Sigmoid colon (tissue), 7 donors: ENCODE data around the gene SLX4IP. TPM values are rescaled to one million over a fixed set of nuclear protein-coding genes. Genes with fewer than 3 reads are reported as not detected.

ENCODE experiments used
- DNase-seq: peaks from one replicate; pipeline ENCODE4 v3.0.0-alpha.2; 2019
- H3K27ac ChIP-seq, 4 donors: fragments of 200-600 bp; sonication (generic); one replicate each; pipeline ENCODE4 v1.5.1; 2016 to 2019; ENCODE audit warnings: mild to moderate bottlenecking in 1 of 4
- H3K27me3 ChIP-seq, 3 donors: fragments of 200-600 bp; sonication (generic); one replicate each; pipeline ENCODE4 v1.5.1; 2019; ENCODE audit warnings: mild to moderate bottlenecking in 1 of 3
- H3K36me3 ChIP-seq, 4 donors: fragments of 200-600 bp; sonication (generic); one replicate each; pipeline ENCODE4 v1.5.1; 2016 to 2019
- H3K4me1 ChIP-seq, 4 donors: fragments of 200-600 bp; sonication (generic); one replicate each; pipeline ENCODE4 v1.5.1; 2017 to 2019
- H3K4me3 ChIP-seq, 4 donors: fragments of 200-600 bp; sonication (generic); one replicate each; pipeline ENCODE4 v1.5.1; 2017 to 2019; ENCODE audit warnings: mild to moderate bottlenecking in 2 of 4, moderate library complexity in 1 of 4
- H3K9me3 ChIP-seq, 4 donors: fragments of 200-600 bp in 3 of 4; sonication (generic) in 3 of 4; one replicate each; pipeline versions ENCODE4 v1.5.1 to v1.6.1; 2013 to 2019
- CTCF ChIP-seq, 4 experiments: fragments of 450-650 bp in 3 of 4; fragments of 200-600 bp in 1 of 4; IDR thresholded peaks; one replicate each; pipeline ENCODE4 v1.5.1; 2016 to 2019; ENCODE audit warnings: antibody characterized with exemption in 4 of 4, mild to moderate bottlenecking in 3 of 4, moderate library complexity in 2 of 4
- EP300 ChIP-seq, 4 donors: sonication (generic); formaldehyde crosslinking; IDR thresholded peaks; one replicate each; pipeline ENCODE4 v1.6.1; 2017; ENCODE audit warnings: antibody characterized with exemption in 4 of 4
- POLR2A ChIP-seq, 2 donors: fragments of 450-650 bp; IDR thresholded peaks; one replicate each; pipeline ENCODE4 v1.6.1; 2016; ENCODE audit warnings: antibody characterized with exemption in 2 of 2, mild to moderate bottlenecking in 2 of 2, moderate library complexity in 2 of 2
- POLR2AphosphoS5 ChIP-seq, 4 donors: sonication (generic); formaldehyde crosslinking; IDR thresholded peaks; one replicate each; pipeline ENCODE4 v1.6.1; 2017; ENCODE audit warnings: antibody characterized with exemption in 4 of 4
- WGBS, 2 donors: extraction: QIAGEN DNeasy Blood & Tissue Kit; methylation state at CpG; one replicate each; pipeline ENCODE4 v1.1.7; 2013; 5-methylcytosine and 5-hydroxymethylcytosine counted together
- intact Hi-C: fragments of 100-400 bp; cut with DNase I; formaldehyde crosslinking; loops from one replicate; pipeline ENCODE4 v1.15.1; 2023
- polyA plus RNA-seq, 3 donors: library from polyadenylated mRNA; stranded (reverse); fragments of 200-250 nt; gene quantifications; one replicate each; pipeline ENCODE4 v1.2.3, GENCODE V29; 2013
- small RNA-seq, 3 donors: library from RNA; depleted of rRNA; stranded (forward); fragments of <200 nt; gene quantifications; one replicate each; pipeline ENCODE3, GENCODE V24; 2016
- total RNA-seq, 4 donors: library from RNA; depleted of rRNA; stranded (reverse); fragments of >200 nt; gene quantifications; one replicate each; pipeline ENCODE4 v1.1.0, GENCODE V29; 2016
- donor health status: healthy with polysubstance abuse.
- donor health status: Bipolar disorder and iron deficiency.
- donor health status: healthy.

Gene SLX4IP
- total and polyA plus RNA-seq, 7 donors: 1.2 to 4.2 (median 2.4) TPM

DNA sequence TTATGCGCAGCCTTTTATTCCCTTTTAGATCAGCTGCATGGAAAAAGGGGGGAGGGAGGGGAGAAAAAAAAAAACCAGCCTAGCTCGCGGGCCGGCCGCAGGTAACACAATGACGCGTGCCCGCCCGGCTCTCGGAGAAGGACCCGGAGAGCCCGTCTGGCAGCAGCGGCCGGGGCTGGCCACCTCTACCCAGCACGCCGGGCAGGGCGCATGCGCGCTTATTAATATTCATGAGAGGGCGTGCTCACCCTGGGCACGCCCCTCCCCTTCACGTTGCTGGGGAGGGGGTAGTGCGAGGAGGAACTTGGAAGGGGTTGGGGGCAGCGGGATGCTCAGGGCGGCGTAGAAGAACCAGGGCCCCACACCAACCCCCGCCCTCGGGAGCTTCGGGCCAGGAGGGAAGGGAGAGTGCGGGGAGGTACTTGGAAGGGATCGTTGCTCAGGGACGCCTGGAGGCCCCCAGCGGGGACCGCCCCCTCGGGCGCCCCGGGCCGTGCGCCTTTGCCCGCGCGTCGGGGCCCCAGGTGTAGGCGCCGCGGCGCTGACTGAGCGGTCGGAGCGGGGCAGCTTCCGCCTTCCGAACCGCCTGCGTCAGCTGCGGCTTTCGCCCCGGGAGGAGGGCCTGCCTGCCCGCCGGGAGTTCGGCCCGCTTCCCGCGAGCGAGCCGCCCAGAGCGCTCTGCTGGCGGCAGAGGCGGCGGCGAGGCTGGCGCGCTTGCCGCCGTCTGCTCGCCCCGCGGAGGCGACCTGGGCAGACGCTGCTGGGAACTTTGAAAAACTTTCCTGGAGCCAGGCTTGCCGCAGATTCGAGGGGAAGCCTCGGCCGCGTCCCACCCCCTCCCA is 239.0 kb downstream of the SLX4IP start, which contains the start of gene JAG1:
Gene JAG1 (minus strand): TSS at position 158 of the 842 bp plus-strand sequence. CDS start 469 bp downstream, outside the sequence.
- Histone ChIP-seq H3K9me3 (no peaks in the 10 kb centered on the region), H3K4me3 (peak within 1 kb of the TSS; percentile 72 to 99 (median 90)), H3K27ac (peak within 1 kb of the TSS; percentile 96 to 99 (median 98)), H3K27me3 (no peaks in the 10 kb centered on the region), H3K4me1 (peaks cover 0 to 39% (median 25%) of the 10 kb centered on the region in 4 donors), H3K36me3 (peaks cover 0 to 2% (median 0%) of the 10 kb centered on the region in 4 donors)
- intact Hi-C loops: loop anchor here (2.0 to 5.0 kb wide), 9 partner anchors 62 to 868 kb away; partner anchors contain the start of genes MKKS and SLX4IP
- TF ChIP-seq POLR2A (IDR thresholded peaks at IDR 0.05): peak; percentile 87 to 97
- TF ChIP-seq POLR2AphosphoS5 (IDR thresholded peaks at IDR 0.05): peak; percentile 97 to 99 (median 98)
- no peak for TF ChIP-seq CTCF (IDR thresholded peaks at IDR 0.05)
- peak; percentile 98 for DNase-seq
- WGBS, 2 donors: 0% methylated on average over 84 of the region's 84 CpGs

- Histone ChIP-seq H3K4me1 (peaks cover 0 to 31% (median 20%) of the 10 kb centered on the region in 4 donors), H3K4me3 (peak overlapping the region; percentile 72 to 99 (median 90)), H3K27ac (peak overlapping the region; percentile 96 to 99 (median 98)), H3K9me3 (no peaks in the 10 kb centered on the region), H3K36me3 (no peaks in the 10 kb centered on the region), H3K27me3 (no peaks in the 10 kb centered on the region)
- intact Hi-C loops: loop anchor here (2.0 to 5.0 kb wide), 8 partner anchors 63 to 867 kb away; no protein-coding TSS in a partner anchor
- peak; percentile 91 for DNase-seq
- 1 to 3% methylated on average over 38 of the region's 38 CpGs for WGBS, 2 donors
- TF ChIP-seq EP300 (IDR thresholded peaks at IDR 0.05) (no peak), CTCF (IDR thresholded peaks at IDR 0.05) (peak; percentile 76 to 96 (median 94)), POLR2AphosphoS5 (IDR thresholded peaks at IDR 0.05) (peak; percentile 27 to 61 (median 42)), POLR2A (IDR thresholded peaks at IDR 0.05) (no peak)
Measured at GRCh38 chr20:10674684-10675449, 239.8 kb downstream of the SLX4IP start.

DNA sequence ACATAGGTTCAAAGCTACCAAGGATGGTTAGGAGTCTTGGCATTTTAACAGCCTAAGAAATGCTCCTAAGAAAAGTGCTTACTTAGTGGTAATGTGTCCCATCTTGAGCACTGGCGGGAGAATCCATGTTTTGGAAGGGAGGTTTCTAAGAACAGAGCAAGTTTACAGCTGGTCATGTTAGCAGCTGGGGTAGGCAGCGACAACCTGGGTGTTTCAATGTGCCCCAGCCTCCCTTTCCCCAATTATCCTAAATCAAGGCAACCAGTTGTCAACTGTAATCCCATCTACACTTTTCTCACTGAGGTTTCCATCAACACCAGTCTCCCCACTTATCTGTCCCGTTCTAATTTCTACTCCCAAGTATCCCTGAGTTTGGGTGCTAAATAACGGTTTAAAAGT is 240.3 kb downstream of the SLX4IP start:
- intact Hi-C loops: loop anchor here (2.0 kb wide), 1 partner anchor 205 kb away; no protein-coding TSS in a partner anchor
- H3K4me1 ChIP-seq: peaks cover 0 to 25% (median 15%) of the 10 kb centered on the region in 4 donors
- H3K9me3 ChIP-seq: no peaks in the 10 kb centered on the region
- TF ChIP-seq EP300 (IDR thresholded peaks at IDR 0.05) (no peak), POLR2AphosphoS5 (IDR thresholded peaks at IDR 0.05) (no peak), CTCF (IDR thresholded peaks at IDR 0.05) (no peak), POLR2A (IDR thresholded peaks at IDR 0.05) (no peak)
- no peak for DNase-seq
- peak overlapping the region in 2 of 4 donors; percentile 72 to 99 for H3K4me3 ChIP-seq
- no peaks in the 10 kb centered on the region for H3K36me3 ChIP-seq
- H3K27me3 ChIP-seq: no peaks in the 10 kb centered on the region
- peak overlapping the region; percentile 96 to 99 (median 98) for H3K27ac ChIP-seq
- 88 to 93% methylated on average over 4 of the region's 4 CpGs for WGBS, 2 donors

GRCh38 chr20:10676518-10676917 is 241.4 kb downstream of the SLX4IP start:
- H3K36me3 ChIP-seq: no peaks in the 10 kb centered on the region
- no peaks in the 10 kb centered on the region for H3K27me3 ChIP-seq
- H3K9me3 ChIP-seq: no peaks in the 10 kb centered on the region
- intact Hi-C loops: no loop called here
- no peak for DNase-seq
- WGBS, 2 donors: 42 to 72% methylated on average over 3 of the region's 3 CpGs
- H3K27ac ChIP-seq: no peak overlapping the region
- H3K4me1 ChIP-seq: peaks cover 0 to 15% (median 11%) of the 10 kb centered on the region in 4 donors
- H3K4me3 ChIP-seq: no peak overlapping the region
- no peak for TF ChIP-seq EP300 (IDR thresholded peaks at IDR 0.05)
- TF ChIP-seq POLR2AphosphoS5 (IDR thresholded peaks at IDR 0.05): no peak
- no peak for TF ChIP-seq POLR2A (IDR thresholded peaks at IDR 0.05)
- no peak for TF ChIP-seq CTCF (IDR thresholded peaks at IDR 0.05)

Small RNAs within 50 kb of the gene (small RNA-seq; reads per million reads assigned to genes)
- gene MIR6870: 0 reads per million in 3 donors

Other genes with a start within 250 kb of the SLX4IP start
- 10 to 100 TPM in 1 of 4 donors, 1 to 10 TPM in 3; 5.1 to 19.3 (median 9.4) TPM for gene SNAP25, start 216.5 kb upstream of the SLX4IP start, total RNA-seq
- 1 to 10 TPM in 1 of 3 donors, under 1 TPM in 2; 0.46 to 6.8 (median 0.60) TPM for gene SNAP25, start 216.5 kb upstream of the SLX4IP start, polyA plus RNA-seq
- gene MKKS, start 1.1 kb upstream of the SLX4IP start, total RNA-seq: 10 to 100 TPM; 19.1 to 26.0 (median 22.2) TPM
- gene MKKS, start 1.1 kb upstream of the SLX4IP start, polyA plus RNA-seq: 10 to 100 TPM; 16.2 to 29.8 (median 19.1) TPM
- gene JAG1, start 238.7 kb downstream of the SLX4IP start, total RNA-seq: 10 to 100 TPM; 29.9 to 76.4 (median 53.1) TPM
- 10 to 100 TPM in 1 of 3 donors, 1 to 10 TPM in 2; 3.9 to 32.4 (median 4.2) TPM for gene JAG1, start 238.7 kb downstream of the SLX4IP start, polyA plus RNA-seq